NB4 (cell line): ENCODE measurements around the gene WARS2.

Experiments
- CTCF ChIP-seq: IDR thresholded peaks from one replicate; pipeline ENCODE4 v1.5.1; 2012; ENCODE audit warnings: low read depth, low read length
- MYC ChIP-seq: IDR thresholded peaks from 2 replicates; pipeline ENCODE4 v1.6.1; 2011; ENCODE audit warnings: low read depth, low read length

- TF ChIP-seq MYC (no peak), CTCF (no peak)
Measured at GRCh38 chr1:119116725-119117124, 23.7 kb downstream of the WARS2 start.
